GM12878 (cell line): ENCODE measurements around the gene BEND7. TPM values are rescaled to one million over a fixed set of nuclear protein-coding genes. Genes with fewer than 3 reads are reported as not detected.
A peak's percentile ranks its signal among the peaks of the same experiment; 100 is the strongest.

Experiments used
- ATAC-seq: fragments of 200-7000 bp; cut with Tn5 transposase; 3 replicates; pipeline ENCODE4 v1.9.1; 2020; ENCODE audit warnings: mild to moderate bottlenecking, moderate library complexity
- BruUV-seq: library from RNA; stranded (reverse); fragments of 400-500 nt; replicated peaks from 2 replicates; lab custom pipeline; 2021; lab: Mats Ljungman, UMichigan
- CTCF ChIA-PET: fragments of 300-600 bp; sonication (Branson Sonifier 250); formaldehyde crosslinking; extraction: SDS; loops from one replicate; lab custom pipeline; 2021; ENCODE audit warnings: inconsistent platforms; lab: Yijun Ruan, JAX
- POLR2A ChIA-PET: fragments of 350-600 bp; formaldehyde crosslinking; extraction: SDS; loops from one replicate; lab custom pipeline; 2021; ENCODE audit warnings: inconsistent platforms; lab: Charles Lee
- RAD21 ChIA-PET: fragments of 300-600 bp; sonication (Branson Sonifier 250); formaldehyde crosslinking; loops from one replicate; lab custom pipeline; 2023; ENCODE audit warnings: antibody characterized with exemption; ENCODE audit not compliant: unreplicated experiment; lab: Charles Lee
- SMC1A ChIA-PET: fragments of 300-600 bp; sonication (Branson Sonifier 250); formaldehyde crosslinking; loops from one replicate; lab custom pipeline; 2023; ENCODE audit not compliant: unreplicated experiment, uncharacterized antibody; lab: Charles Lee
- DNase-seq: peaks from one replicate; pipeline ENCODE4 v3.0.0-alpha.2; 2011; ENCODE audit warnings: low read depth, low spot score
- FAIRE-seq: peaks from 3 replicates; lab custom pipeline; 2011; peaks lifted over from hg19 to GRCh38; lab: Jason Lieb, UNC
- H2AFZ ChIP-seq: 2 replicates; pipeline ENCODE4 v1.6.0; 2011; ENCODE audit warnings: low read depth, low read length, control low read depth; ENCODE audit not compliant: control insufficient read depth
- H3K27ac ChIP-seq: 2 replicates; pipeline ENCODE4 v1.5.1; 2011; ENCODE audit warnings: control low read depth; ENCODE audit not compliant: control insufficient read depth, insufficient read depth
- H3K27me3 ChIP-seq, 2 experiments: replicated peaks in 1 of 2; 2 replicates each; pipeline versions ENCODE4 v1.6.0 to v1.6.1; 2011; ENCODE audit warnings: low read length in 1 of 2; ENCODE audit not compliant: control insufficient read depth in 2 of 2, insufficient read depth in 2 of 2
- H3K36me3 ChIP-seq, 2 experiments: 2 replicates each; pipeline ENCODE4 v1.5.1; 2011; ENCODE audit warnings: low read length in 1 of 2; ENCODE audit not compliant: control insufficient read depth in 2 of 2, insufficient read depth in 2 of 2
- H3K4me1 ChIP-seq: 2 replicates; pipeline ENCODE4 v1.6.1; 2011; ENCODE audit warnings: mild to moderate bottlenecking, low read length, moderate library complexity, mixed read lengths; ENCODE audit not compliant: control insufficient read depth, insufficient read depth
- H3K4me2 ChIP-seq: 2 replicates; pipeline ENCODE4 v1.6.0; 2011; ENCODE audit warnings: control low read depth; ENCODE audit not compliant: control insufficient read depth, insufficient read depth
- H3K4me3 ChIP-seq: fragments of 200-600 bp; sonication (generic); 2 replicates; pipeline ENCODE4 v1.5.1; 2016
- H3K79me2 ChIP-seq: 2 replicates; pipeline ENCODE4 v1.6.0; 2011; ENCODE audit warnings: low read length; ENCODE audit not compliant: control insufficient read depth, insufficient read depth
- H3K9ac ChIP-seq: 2 replicates; pipeline ENCODE4 v1.8.0; 2011; ENCODE audit warnings: low read length, control low read depth, mixed read lengths; ENCODE audit not compliant: control insufficient read depth, insufficient read depth
- H3K9me3 ChIP-seq: replicated peaks from 3 replicates; pipeline ENCODE4 v1.5.1; 2011; ENCODE audit warnings: mild to moderate bottlenecking, low read length; ENCODE audit not compliant: control insufficient read depth, insufficient read depth
- H4K20me1 ChIP-seq: 2 replicates; pipeline ENCODE4 v1.6.0; 2011; ENCODE audit not compliant: control insufficient read depth, insufficient read depth
- CBX5 ChIP-seq: sonication (generic); IDR thresholded peaks from 2 replicates; pipeline ENCODE4 v1.6.1; 2016; ENCODE audit warnings: low read depth, moderate library complexity, mild to moderate bottlenecking, inconsistent platforms
- CHD1 ChIP-seq: IDR thresholded peaks from 2 replicates; pipeline ENCODE4 v1.6.1; 2012; ENCODE audit warnings: low read depth, low read length, improper control_type of control experiment
- ESRRA ChIP-seq: IDR thresholded peaks from 2 replicates; pipeline ENCODE4 v1.6.1; 2012; ENCODE audit warnings: mild to moderate bottlenecking, low read length, improper control_type of control experiment
- GABPA ChIP-seq: IDR thresholded peaks from 2 replicates; pipeline ENCODE4 v1.6.1; 2014; ENCODE audit warnings: antibody characterized with exemption, low read depth, mild to moderate bottlenecking, inconsistent platforms
- PBX3 ChIP-seq: IDR thresholded peaks from 2 replicates; pipeline ENCODE4 v1.6.1; 2011; ENCODE audit warnings: mild to moderate bottlenecking, low read depth, low read length, moderate library complexity; ENCODE audit not compliant: insufficient replicate concordance
- RB1 ChIP-seq: fragments of 450-650 bp; formaldehyde crosslinking; IDR thresholded peaks from 2 replicates; pipeline ENCODE4 v1.6.1; 2017; ENCODE audit warnings: mild to moderate bottlenecking, borderline replicate concordance
- SUZ12 ChIP-seq: fragments of 200-600 bp; sonication (generic); IDR thresholded peaks from one replicate; pipeline ENCODE4 v1.6.1; 2018; ENCODE audit warnings: antibody characterized with exemption, mild to moderate bottlenecking; ENCODE audit not compliant: unreplicated experiment
- TARDBP ChIP-seq: IDR thresholded peaks from 2 replicates; pipeline ENCODE4 v1.6.1; 2016; ENCODE audit warnings: borderline replicate concordance
- WGBS: methylation state at CpG from one replicate; pipeline ENCODE4 v1.1.6; 2016; ENCODE audit warnings: low lambda C conversion rate; ENCODE audit not compliant: insufficient replicate concordance, insufficient coverage; ENCODE audit errors: missing lambda C conversion rate; 5-methylcytosine and 5-hydroxymethylcytosine counted together
- in situ Hi-C: fragments of 300-500 bp; cut with MboI; formaldehyde crosslinking; loops from 9 replicates; pipeline ENCODE4 v1.14.3; 2018; ENCODE audit warnings: mixed read lengths
- intact Hi-C: fragments of 100-400 bp; cut with micrococcal nuclease; formaldehyde crosslinking; loops from one replicate; pipeline ENCODE4 v1.14.2; 2022; ENCODE audit not compliant: unreplicated experiment
- polyA plus RNA-seq, 11 experiments: library from polyadenylated mRNA; depleted of rRNA in 4 of 11; unstranded in 6 of 11; stranded (reverse) in 5 of 11; fragments of >200 nt; fragmentation: Nextera tagmentation in 4 of 11; fragmentation: Illumina TruSeq in 1 of 11; extraction: Ambion mirVana in 4 of 11; extraction: Trizol in 1 of 11; gene quantifications; 1 replicate in 1 of 11; 2 replicates in 10 of 11; pipeline versions ENCODE4 v1.2.1 to v1.2.3, GENCODE V29; 2011 to 2016; ENCODE audit warnings: inconsistent platforms in 2 of 11, missing spikeins in 2 of 11, low read depth in 1 of 11
- total RNA-seq, 4 experiments: library from RNA; depleted of rRNA in 3 of 4; stranded (reverse); fragments of >200 nt in 3 of 4; fragmentation: Illumina TruSeq in 1 of 4; extraction: Trizol in 1 of 4; gene quantifications; 2 replicates each; pipeline versions ENCODE4 v1.2.1 to v1.2.3, GENCODE V29; 2013 to 2021
- TF ChIP-seq, protein P1 (sequence below): IDR thresholded peaks from 2 replicates; pipeline ENCODE4 v1.6.1; 2012; ENCODE audit warnings: low read length, inconsistent platforms
- TF ChIP-seq, protein P2 (sequence below): IDR thresholded peaks from 2 replicates; pipeline ENCODE4 v1.6.1; 2011; ENCODE audit warnings: borderline replicate concordance, low read depth, mild to moderate bottlenecking, moderate library complexity, mixed read lengths, low read length; ENCODE audit not compliant: insufficient read depth; ENCODE audit errors: extremely low read length

BEND7 gene
- total and polyA plus RNA-seq, 10 of the 15 experiments (the other 5 are each of a cell fraction or from before 2014, with no cell fraction given), result not detected

DNA sequence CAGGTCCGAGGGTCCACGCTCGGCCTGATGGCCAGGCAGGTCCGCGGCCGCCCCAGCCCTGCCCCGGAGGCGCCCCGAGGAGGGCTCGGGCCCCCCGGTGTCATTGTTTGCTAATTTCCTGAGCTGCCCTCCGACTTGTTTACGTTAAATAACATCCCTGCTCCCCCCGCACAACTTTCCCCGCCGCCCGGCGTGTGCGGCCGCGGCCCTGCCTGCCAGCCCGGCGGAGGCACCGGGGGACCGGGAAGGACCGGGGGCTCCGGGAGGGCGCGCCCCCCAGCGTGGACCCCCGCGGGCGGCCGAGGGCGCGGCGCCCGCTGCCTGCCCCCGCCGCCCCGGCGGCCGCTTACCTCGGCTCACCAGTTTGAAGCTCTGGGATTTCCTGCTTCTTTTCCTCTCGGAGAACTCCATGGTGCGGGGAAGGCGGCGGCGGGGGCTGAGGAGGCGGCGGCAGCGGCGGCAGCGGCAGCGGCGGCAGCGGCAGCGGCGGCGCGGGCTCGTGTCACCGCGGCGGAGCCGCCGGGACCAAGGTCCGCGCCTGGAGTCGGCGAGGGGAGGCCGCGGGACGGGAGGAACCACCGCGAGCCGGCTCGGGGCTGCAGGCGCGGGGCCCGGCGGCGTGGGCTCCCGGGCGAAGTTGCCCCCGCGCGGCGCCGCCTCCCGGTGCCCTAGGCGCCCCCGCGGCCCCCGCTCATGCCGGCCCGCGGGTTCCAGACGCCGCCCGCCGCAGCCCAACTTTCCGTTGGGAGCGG is 515 bp downstream of the BEND7 start:
- TF ChIP-seq CBX5, result no peak
- TF ChIP-seq SUZ12, result peak; percentile 90
- Histone ChIP-seq H3K4me2 (no peak overlapping the region; the same call in 1 of the 2 replicates), H3K4me1 (no peaks in the 10 kb centered on the region), H3K9ac (no peak overlapping the region), H3K4me3 (no peak overlapping the region), H3K36me3 (no peaks in the 10 kb centered on the region), H3K27me3 (peaks cover 11 to 14% of the 10 kb centered on the region in 2 experiments), H3K9me3 (no peaks in the 10 kb centered on the region), H2AFZ (no peak overlapping the region), H4K20me1 (no peaks in the 10 kb centered on the region), H3K79me2 (no peaks in the 10 kb centered on the region), H3K27ac (no peak overlapping the region)
- BruUV-seq, result no TSS peak
- WGBS, result 2% methylated on average over 24 of the region's 104 CpGs
- no peak for FAIRE-seq
- ChIA-PET SMC1A (no interaction called here), POLR2A (no interaction called here), CTCF (interaction anchor here (0.7 to 1.6 kb wide), 2 partner anchors 9 to 156 kb away, joined by 4 to 5 read pairs; no protein-coding TSS in a partner anchor), RAD21 (no interaction called here)
- intact Hi-C loops (no loop called here), in situ Hi-C loops (no loop called here)
- DNase-seq, result no peak
- ATAC-seq, result no peak

DNA sequence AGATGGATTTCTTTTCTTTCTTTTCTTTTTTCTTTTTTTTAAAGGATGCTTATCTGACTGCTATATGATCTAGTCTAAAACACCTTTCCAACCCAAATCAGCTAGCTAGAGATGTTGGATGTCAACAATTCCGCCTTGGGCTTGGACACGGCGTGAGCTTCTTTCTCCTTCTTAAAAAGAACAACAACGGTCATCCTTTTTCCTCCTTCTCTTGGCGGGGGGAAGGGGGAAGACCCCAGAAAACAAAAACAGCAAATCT is 1.0 kb downstream of the BEND7 start:
- BruUV-seq, result no TSS peak
- Histone ChIP-seq H3K27ac (no peak overlapping the region), H3K27me3 (peaks cover 11% of the 10 kb centered on the region in 2 experiments), H3K9ac (no peak overlapping the region), H3K4me1 (no peaks in the 10 kb centered on the region), H3K4me3 (no peak overlapping the region), H3K4me2 (no peak overlapping the region), H2AFZ (no peak overlapping the region), H3K79me2 (no peaks in the 10 kb centered on the region), H4K20me1 (no peaks in the 10 kb centered on the region), H3K9me3 (no peaks in the 10 kb centered on the region), H3K36me3 (no peaks in the 10 kb centered on the region)
- ATAC-seq (no peak), DNase-seq (no peak), FAIRE-seq (no peak)
- ChIA-PET POLR2A (no interaction called here), SMC1A (no interaction called here), RAD21 (no interaction called here), CTCF (interaction anchor here (0.7 to 1.6 kb wide), 2 partner anchors 9 to 155 kb away, joined by 4 to 5 read pairs; no protein-coding TSS in a partner anchor)
- 39% methylated on average over 4 of the region's 5 CpGs for WGBS
- TF ChIP-seq CHD1 (no peak), GABPA (no peak), PBX3 (no peak), RB1 (no peak), TARDBP (no peak), ESRRA (no peak)
- TF ChIP-seq, protein P1, sequence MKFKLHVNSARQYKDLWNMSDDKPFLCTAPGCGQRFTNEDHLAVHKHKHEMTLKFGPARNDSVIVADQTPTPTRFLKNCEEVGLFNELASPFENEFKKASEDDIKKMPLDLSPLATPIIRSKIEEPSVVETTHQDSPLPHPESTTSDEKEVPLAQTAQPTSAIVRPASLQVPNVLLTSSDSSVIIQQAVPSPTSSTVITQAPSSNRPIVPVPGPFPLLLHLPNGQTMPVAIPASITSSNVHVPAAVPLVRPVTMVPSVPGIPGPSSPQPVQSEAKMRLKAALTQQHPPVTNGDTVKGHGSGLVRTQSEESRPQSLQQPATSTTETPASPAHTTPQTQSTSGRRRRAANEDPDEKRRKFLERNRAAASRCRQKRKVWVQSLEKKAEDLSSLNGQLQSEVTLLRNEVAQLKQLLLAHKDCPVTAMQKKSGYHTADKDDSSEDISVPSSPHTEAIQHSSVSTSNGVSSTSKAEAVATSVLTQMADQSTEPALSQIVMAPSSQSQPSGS, result no peak
- TF ChIP-seq, protein P2, sequence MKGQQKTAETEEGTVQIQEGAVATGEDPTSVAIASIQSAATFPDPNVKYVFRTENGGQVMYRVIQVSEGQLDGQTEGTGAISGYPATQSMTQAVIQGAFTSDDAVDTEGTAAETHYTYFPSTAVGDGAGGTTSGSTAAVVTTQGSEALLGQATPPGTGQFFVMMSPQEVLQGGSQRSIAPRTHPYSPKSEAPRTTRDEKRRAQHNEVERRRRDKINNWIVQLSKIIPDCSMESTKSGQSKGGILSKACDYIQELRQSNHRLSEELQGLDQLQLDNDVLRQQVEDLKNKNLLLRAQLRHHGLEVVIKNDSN, result no peak
- intact Hi-C loops (no loop called here), in situ Hi-C loops (no loop called here)
